HEK293 (cell line): Measurements from ENCODE around the gene KCNB1.
A peak's percentile ranks its signal among the peaks of the same experiment; 100 is the strongest.

Experiments
- KLF7 ChIP-seq: fragments of 450-650 bp; formaldehyde crosslinking; IDR thresholded peaks from 2 replicates; pipeline ENCODE4 v1.5.1; 2016; ENCODE audit warnings: missing biosample characterization, missing genetic modification characterization, borderline replicate concordance
- MYNN ChIP-seq: fragments of 450-650 bp; formaldehyde crosslinking; IDR thresholded peaks from 2 replicates; pipeline ENCODE4 v1.5.1; 2016; ENCODE audit warnings: missing biosample characterization, missing genetic modification characterization, borderline replicate concordance
- RBAK ChIP-seq: fragments of 450-650 bp; formaldehyde crosslinking; IDR thresholded peaks from 2 replicates; pipeline ENCODE4 v1.5.1; 2016; ENCODE audit warnings: missing biosample characterization, missing genetic modification characterization
- SP2 ChIP-seq: fragments of 450-650 bp; formaldehyde crosslinking; IDR thresholded peaks from 2 replicates; pipeline ENCODE4 v1.5.1; 2016; ENCODE audit warnings: missing biosample characterization, missing genetic modification characterization
- SP7 ChIP-seq: fragments of 450-650 bp; formaldehyde crosslinking; IDR thresholded peaks from 2 replicates; pipeline ENCODE4 v1.5.1; 2016; ENCODE audit warnings: missing biosample characterization, missing genetic modification characterization
- WT1 ChIP-seq: fragments of 450-650 bp; formaldehyde crosslinking; IDR thresholded peaks from 2 replicates; pipeline ENCODE4 v1.5.1; 2016; ENCODE audit warnings: missing biosample characterization, missing genetic modification characterization
- YY1 ChIP-seq: fragments of 450-650 bp; formaldehyde crosslinking; IDR thresholded peaks from 2 replicates; pipeline ENCODE4 v1.5.1; 2018; ENCODE audit warnings: missing biosample characterization, missing genetic modification characterization
- YY2 ChIP-seq: fragments of 450-650 bp; formaldehyde crosslinking; IDR thresholded peaks from 2 replicates; pipeline ENCODE4 v1.5.1; 2016; ENCODE audit warnings: missing biosample characterization, missing genetic modification characterization
- ZFHX2 ChIP-seq: fragments of 450-650 bp; formaldehyde crosslinking; conservative IDR thresholded peaks from 2 replicates; pipeline ENCODE4 v1.5.1; 2016; ENCODE audit warnings: missing biosample characterization, missing genetic modification characterization
- ZNF114 ChIP-seq: fragments of 450-650 bp; formaldehyde crosslinking; IDR thresholded peaks from 2 replicates; pipeline ENCODE4 v1.5.0; 2017; ENCODE audit warnings: missing biosample characterization, missing genetic modification characterization
- ZNF140 ChIP-seq: fragments of 450-650 bp; formaldehyde crosslinking; IDR thresholded peaks from 2 replicates; pipeline ENCODE4 v1.5.1; 2016; ENCODE audit warnings: missing biosample characterization, missing genetic modification characterization
- ZNF248 ChIP-seq: fragments of 450-650 bp; formaldehyde crosslinking; IDR thresholded peaks from 2 replicates; pipeline ENCODE4 v1.5.1; 2017; ENCODE audit warnings: missing biosample characterization, missing genetic modification characterization
- ZNF423 ChIP-seq: fragments of 450-650 bp; formaldehyde crosslinking; IDR thresholded peaks from 2 replicates; pipeline ENCODE4 v1.5.1; 2016; ENCODE audit warnings: missing biosample characterization, missing genetic modification characterization
- ZNF555 ChIP-seq: fragments of 450-650 bp; formaldehyde crosslinking; conservative IDR thresholded peaks from 2 replicates; pipeline ENCODE4 v1.5.1; 2017; ENCODE audit warnings: missing biosample characterization, mild to moderate bottlenecking, missing genetic modification characterization, inconsistent platforms
- ZNF571 ChIP-seq: fragments of 450-650 bp; formaldehyde crosslinking; IDR thresholded peaks from 2 replicates; pipeline ENCODE4 v1.5.0; 2017; ENCODE audit warnings: missing biosample characterization, missing genetic modification characterization
- ZNF629 ChIP-seq: fragments of 450-650 bp; formaldehyde crosslinking; IDR thresholded peaks from 2 replicates; pipeline ENCODE4 v1.5.1; 2017; ENCODE audit warnings: missing biosample characterization, missing genetic modification characterization
- ZNF707 ChIP-seq: fragments of 450-650 bp; formaldehyde crosslinking; IDR thresholded peaks from 2 replicates; pipeline ENCODE4 v1.5.1; 2016; ENCODE audit warnings: missing biosample characterization, missing genetic modification characterization
- ZNF843 ChIP-seq: fragments of 450-650 bp; formaldehyde crosslinking; IDR thresholded peaks from 2 replicates; pipeline ENCODE4 v1.5.1; 2016; ENCODE audit warnings: missing biosample characterization, missing genetic modification characterization
- TF ChIP-seq, protein P1 (sequence below): fragments of 450-650 bp; formaldehyde crosslinking; IDR thresholded peaks from 2 replicates; pipeline ENCODE4 v1.5.1; 2016; ENCODE audit warnings: missing biosample characterization, missing genetic modification characterization
- TF ChIP-seq, protein P2 (sequence below): fragments of 450-650 bp; formaldehyde crosslinking; IDR thresholded peaks from 2 replicates; pipeline ENCODE4 v1.5.1; 2017; ENCODE audit warnings: missing biosample characterization, missing genetic modification characterization
- TF ChIP-seq, protein P3 (sequence below): fragments of 450-650 bp; formaldehyde crosslinking; IDR thresholded peaks from 2 replicates; pipeline ENCODE4 v1.5.1; 2016; ENCODE audit warnings: missing biosample characterization, missing genetic modification characterization
- TF ChIP-seq, protein P4 (sequence below): fragments of 450-650 bp; formaldehyde crosslinking; IDR thresholded peaks from 2 replicates; pipeline ENCODE4 v1.5.1; 2016; ENCODE audit warnings: missing biosample characterization, missing genetic modification characterization, low read depth
- TF ChIP-seq, protein P5 (sequence below): fragments of 450-650 bp; formaldehyde crosslinking; optimal IDR thresholded peaks from 2 replicates; pipeline ENCODE3; 2016; ENCODE audit warnings: missing biosample characterization, mild to moderate bottlenecking, missing genetic modification characterization
- TF ChIP-seq, protein P6 (sequence below): sonication (generic); formaldehyde crosslinking; IDR thresholded peaks from 2 replicates; pipeline ENCODE4 v1.8.1; 2022; ENCODE audit warnings: mild to moderate bottlenecking, moderate library complexity, missing genetic modification reagents
- TF ChIP-seq, protein P7 (sequence below): fragments of 450-650 bp; formaldehyde crosslinking; conservative IDR thresholded peaks from 2 replicates; pipeline ENCODE4 v1.5.1; 2016; ENCODE audit warnings: low read depth, missing biosample characterization, missing genetic modification characterization

The KCNB1 gene

DNA sequence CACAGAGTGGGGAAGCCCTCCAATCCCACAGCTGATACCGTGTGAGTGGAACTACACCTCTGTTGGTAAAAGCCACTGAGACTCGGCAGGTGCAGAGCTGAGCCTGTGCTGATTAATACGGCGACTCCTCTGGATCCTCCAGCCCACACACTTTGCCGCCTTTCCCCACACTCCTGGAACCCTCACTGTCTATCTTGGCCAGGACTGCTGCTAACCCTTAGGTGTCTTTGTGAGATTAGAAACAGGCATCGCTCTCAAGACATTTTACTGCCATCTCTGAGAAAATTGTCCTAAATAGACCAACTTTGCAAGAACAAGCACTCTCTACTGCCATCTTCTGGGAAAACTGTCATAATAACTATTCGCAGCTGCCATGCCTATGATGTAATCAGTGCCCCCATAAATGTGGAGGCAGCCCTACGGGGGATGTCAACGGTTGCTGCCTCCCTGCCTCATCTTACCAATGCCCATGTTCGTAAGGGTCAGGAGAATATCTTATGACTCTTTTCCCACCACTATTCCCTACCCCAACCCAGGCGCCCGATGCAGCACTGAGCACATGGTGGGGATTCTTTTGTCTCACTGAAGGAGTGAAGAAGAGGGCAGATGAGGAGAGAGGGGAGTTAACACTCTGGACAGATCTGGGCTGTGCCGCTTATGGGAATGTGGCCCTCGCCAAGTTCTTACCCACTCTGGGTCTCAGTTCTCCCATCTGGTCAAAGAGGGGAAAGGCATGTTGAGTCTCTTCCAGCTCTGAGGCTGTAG lies 26.1 kb upstream of the KCNB1 start (continued):
- TF ChIP-seq ZNF140 (tag by site-specific recombination) (no peak), ZNF248 (tag by site-specific recombination) (no peak), YY1 (no peak), ZNF843 (tag by site-specific recombination) (no peak), ZNF555 (tag by site-specific recombination) (no peak), MYNN (tag by site-specific recombination) (no peak), ZFHX2 (tag by site-specific recombination) (no peak; the same call in 1 of the 2 replicates), RBAK (tag by site-specific recombination) (no peak), ZNF707 (tag by site-specific recombination) (no peak), WT1 (no peak), ZNF114 (no peak), ZNF629 (tag by site-specific recombination) (peak; percentile 88), SP7 (tag by site-specific recombination) (0 out of 2 replicates have a peak, but pooled peaks have one; percentile 16), ZNF423 (tag by site-specific recombination) (no peak), ZNF571 (tag by site-specific recombination) (no peak), KLF7 (no peak), SP2 (tag by site-specific recombination) (no peak), YY2 (tag by site-specific recombination) (0 out of 2 replicates have a peak, but pooled peaks have one; percentile 36)
- TF ChIP-seq, protein P1, sequence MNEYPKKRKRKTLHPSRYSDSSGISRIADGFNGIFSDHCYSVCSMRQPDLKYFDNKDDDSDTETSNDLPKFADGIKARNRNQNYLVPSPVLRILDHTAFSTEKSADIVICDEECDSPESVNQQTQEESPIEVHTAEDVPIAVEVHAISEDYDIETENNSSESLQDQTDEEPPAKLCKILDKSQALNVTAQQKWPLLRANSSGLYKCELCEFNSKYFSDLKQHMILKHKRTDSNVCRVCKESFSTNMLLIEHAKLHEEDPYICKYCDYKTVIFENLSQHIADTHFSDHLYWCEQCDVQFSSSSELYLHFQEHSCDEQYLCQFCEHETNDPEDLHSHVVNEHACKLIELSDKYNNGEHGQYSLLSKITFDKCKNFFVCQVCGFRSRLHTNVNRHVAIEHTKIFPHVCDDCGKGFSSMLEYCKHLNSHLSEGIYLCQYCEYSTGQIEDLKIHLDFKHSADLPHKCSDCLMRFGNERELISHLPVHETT (tag by site-specific recombination), result no peak
- TF ChIP-seq, protein P2, sequence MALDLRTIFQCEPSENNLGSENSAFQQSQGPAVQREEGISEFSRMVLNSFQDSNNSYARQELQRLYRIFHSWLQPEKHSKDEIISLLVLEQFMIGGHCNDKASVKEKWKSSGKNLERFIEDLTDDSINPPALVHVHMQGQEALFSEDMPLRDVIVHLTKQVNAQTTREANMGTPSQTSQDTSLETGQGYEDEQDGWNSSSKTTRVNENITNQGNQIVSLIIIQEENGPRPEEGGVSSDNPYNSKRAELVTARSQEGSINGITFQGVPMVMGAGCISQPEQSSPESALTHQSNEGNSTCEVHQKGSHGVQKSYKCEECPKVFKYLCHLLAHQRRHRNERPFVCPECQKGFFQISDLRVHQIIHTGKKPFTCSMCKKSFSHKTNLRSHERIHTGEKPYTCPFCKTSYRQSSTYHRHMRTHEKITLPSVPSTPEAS (tag by site-specific recombination), result no peak
- TF ChIP-seq, protein P3, sequence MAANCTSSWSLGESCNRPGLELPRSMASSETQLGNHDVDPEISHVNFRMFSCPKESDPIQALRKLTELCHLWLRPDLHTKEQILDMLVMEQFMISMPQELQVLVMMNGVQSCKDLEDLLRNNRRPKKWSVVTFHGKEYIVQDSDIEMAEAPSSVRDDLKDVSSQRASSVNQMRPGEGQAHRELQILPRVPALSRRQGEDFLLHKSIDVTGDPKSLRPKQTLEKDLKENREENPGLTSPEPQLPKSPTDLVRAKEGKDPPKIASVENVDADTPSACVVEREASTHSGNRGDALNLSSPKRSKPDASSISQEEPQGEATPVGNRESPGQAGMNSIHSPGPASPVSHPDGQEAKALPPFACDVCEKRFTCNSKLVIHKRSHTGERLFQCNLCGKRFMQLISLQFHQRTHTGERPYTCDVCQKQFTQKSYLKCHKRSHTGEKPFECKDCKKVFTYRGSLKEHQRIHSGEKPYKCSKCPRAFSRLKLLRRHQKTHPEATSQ (tag by site-specific recombination), result no peak
- TF ChIP-seq, protein P4, sequence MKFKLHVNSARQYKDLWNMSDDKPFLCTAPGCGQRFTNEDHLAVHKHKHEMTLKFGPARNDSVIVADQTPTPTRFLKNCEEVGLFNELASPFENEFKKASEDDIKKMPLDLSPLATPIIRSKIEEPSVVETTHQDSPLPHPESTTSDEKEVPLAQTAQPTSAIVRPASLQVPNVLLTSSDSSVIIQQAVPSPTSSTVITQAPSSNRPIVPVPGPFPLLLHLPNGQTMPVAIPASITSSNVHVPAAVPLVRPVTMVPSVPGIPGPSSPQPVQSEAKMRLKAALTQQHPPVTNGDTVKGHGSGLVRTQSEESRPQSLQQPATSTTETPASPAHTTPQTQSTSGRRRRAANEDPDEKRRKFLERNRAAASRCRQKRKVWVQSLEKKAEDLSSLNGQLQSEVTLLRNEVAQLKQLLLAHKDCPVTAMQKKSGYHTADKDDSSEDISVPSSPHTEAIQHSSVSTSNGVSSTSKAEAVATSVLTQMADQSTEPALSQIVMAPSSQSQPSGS (tag by site-specific recombination), result peak; percentile 92
- TF ChIP-seq, protein P5, sequence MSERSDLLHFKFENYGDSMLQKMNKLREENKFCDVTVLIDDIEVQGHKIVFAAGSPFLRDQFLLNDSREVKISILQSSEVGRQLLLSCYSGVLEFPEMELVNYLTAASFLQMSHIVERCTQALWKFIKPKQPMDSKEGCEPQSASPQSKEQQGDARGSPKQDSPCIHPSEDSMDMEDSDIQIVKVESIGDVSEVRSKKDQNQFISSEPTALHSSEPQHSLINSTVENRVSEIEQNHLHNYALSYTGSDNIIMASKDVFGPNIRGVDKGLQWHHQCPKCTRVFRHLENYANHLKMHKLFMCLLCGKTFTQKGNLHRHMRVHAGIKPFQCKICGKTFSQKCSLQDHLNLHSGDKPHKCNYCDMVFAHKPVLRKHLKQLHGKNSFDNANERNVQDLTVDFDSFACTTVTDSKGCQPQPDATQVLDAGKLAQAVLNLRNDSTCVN (tag by site-specific recombination), result peak; percentile 6
- TF ChIP-seq, protein P6, sequence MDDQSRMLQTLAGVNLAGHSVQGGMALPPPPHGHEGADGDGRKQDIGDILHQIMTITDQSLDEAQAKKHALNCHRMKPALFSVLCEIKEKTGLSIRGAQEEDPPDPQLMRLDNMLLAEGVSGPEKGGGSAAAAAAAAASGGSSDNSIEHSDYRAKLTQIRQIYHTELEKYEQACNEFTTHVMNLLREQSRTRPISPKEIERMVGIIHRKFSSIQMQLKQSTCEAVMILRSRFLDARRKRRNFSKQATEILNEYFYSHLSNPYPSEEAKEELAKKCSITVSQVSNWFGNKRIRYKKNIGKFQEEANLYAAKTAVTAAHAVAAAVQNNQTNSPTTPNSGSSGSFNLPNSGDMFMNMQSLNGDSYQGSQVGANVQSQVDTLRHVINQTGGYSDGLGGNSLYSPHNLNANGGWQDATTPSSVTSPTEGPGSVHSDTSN (CRISPR knock-in tag), result no peak
- TF ChIP-seq, protein P7, sequence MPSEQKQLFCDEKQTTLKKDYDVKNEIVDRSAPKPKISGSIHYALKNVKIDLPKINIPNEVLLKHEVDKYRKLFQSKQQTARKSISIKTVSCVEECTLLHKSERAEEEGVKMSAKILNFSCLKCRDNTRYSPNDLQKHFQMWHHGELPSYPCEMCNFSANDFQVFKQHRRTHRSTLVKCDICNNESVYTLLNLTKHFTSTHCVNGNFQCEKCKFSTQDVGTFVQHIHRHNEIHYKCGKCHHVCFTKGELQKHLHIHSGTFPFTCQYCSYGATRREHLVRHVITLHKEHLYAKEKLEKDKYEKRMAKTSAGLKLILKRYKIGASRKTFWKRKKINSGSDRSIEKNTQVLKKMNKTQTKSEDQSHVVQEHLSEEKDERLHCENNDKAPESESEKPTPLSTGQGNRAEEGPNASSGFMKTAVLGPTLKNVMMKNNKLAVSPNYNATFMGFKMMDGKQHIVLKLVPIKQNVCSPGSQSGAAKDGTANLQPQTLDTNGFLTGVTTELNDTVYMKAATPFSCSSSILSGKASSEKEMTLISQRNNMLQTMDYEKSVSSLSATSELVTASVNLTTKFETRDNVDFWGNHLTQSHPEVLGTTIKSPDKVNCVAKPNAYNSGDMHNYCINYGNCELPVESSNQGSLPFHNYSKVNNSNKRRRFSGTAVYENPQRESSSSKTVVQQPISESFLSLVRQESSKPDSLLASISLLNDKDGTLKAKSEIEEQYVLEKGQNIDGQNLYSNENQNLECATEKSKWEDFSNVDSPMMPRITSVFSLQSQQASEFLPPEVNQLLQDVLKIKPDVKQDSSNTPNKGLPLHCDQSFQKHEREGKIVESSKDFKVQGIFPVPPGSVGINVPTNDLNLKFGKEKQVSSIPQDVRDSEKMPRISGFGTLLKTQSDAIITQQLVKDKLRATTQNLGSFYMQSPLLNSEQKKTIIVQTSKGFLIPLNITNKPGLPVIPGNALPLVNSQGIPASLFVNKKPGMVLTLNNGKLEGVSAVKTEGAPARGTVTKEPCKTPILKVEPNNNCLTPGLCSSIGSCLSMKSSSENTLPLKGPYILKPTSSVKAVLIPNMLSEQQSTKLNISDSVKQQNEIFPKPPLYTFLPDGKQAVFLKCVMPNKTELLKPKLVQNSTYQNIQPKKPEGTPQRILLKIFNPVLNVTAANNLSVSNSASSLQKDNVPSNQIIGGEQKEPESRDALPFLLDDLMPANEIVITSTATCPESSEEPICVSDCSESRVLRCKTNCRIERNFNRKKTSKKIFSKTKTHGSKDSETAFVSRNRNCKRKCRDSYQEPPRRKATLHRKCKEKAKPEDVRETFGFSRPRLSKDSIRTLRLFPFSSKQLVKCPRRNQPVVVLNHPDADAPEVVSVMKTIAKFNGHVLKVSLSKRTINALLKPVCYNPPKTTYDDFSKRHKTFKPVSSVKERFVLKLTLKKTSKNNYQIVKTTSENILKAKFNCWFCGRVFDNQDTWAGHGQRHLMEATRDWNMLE (tag by site-specific recombination), result no peak
